ENCODE results near the gene CALR. TPM values are rescaled to one million over a fixed set of nuclear protein-coding genes. Genes with fewer than 3 reads are reported as not detected.

Gene CALR
- total and polyA plus RNA-seq, 9 of the 15 experiments (the other 6 are each of a cell fraction or from before 2014, with no cell fraction given) = 126 to 811 (median 642) TPM

- TF ChIP-seq ETV6 (IDR thresholded peaks at IDR 0.05; ENCODE audit: borderline replicate concordance in 1 of 2, low read depth in 2 of 2, low read length in 1 of 2) (no peak), ETV6 (CRISPR knock-in tag; IDR thresholded peaks at IDR 0.05; ENCODE audit: borderline replicate concordance) (no peak), MCM7 (IDR thresholded peaks at IDR 0.05) (no peak), MNT (conservative IDR thresholded peaks at IDR 0.05) (peak; percentile 73 to 89), MLLT1 (IDR thresholded peaks at IDR 0.05) (no peak), MAFG (tag; conservative IDR thresholded peaks at IDR 0.05) (no peak), ZNF586 (CRISPR knock-in tag; conservative IDR thresholded peaks at IDR 0.05) (no peak), DEAF1 (CRISPR knock-in tag; IDR thresholded peaks at IDR 0.05) (no peak), CHCHD3 (CRISPR knock-in tag; IDR thresholded peaks at IDR 0.05) (no peak), NKRF (IDR thresholded peaks at IDR 0.05; ENCODE audit: borderline replicate concordance) (peak; percentile 96)
Observed at GRCh38 chr19:12933287-12934072, 4.9 kb upstream of the CALR start, which contains the start of gene FARSA (continued).
